Endodermal cell (in vitro differentiated cells): ENCODE results near the gene ATP1A2. TPM values are rescaled to one million over a fixed set of nuclear protein-coding genes. Genes with fewer than 3 reads are reported as not detected.

Experiments used
- DNase-seq: peaks from one replicate; pipeline ENCODE4 v3.0.0-alpha.2; 2017
- H3K27ac ChIP-seq: 2 replicates; pipeline ENCODE4 v1.5.1; 2013; ENCODE audit warnings: mild to moderate bottlenecking, low read depth, low read length, moderate library complexity
- H3K27me3 ChIP-seq: 2 replicates; pipeline ENCODE4 v1.6.1; 2013; ENCODE audit warnings: mild to moderate bottlenecking, low read length, moderate library complexity; ENCODE audit not compliant: insufficient read depth, control insufficient read depth, poor library complexity, severe bottlenecking
- H3K36me3 ChIP-seq: 2 replicates; pipeline ENCODE4 v1.7.0; 2013; ENCODE audit warnings: mild to moderate bottlenecking, low read length, moderate library complexity; ENCODE audit not compliant: control insufficient read depth, insufficient read depth
- H3K4me1 ChIP-seq: one replicate; pipeline ENCODE4 v1.7.0; 2013; ENCODE audit warnings: low read length; ENCODE audit not compliant: control insufficient read depth, insufficient read depth
- H3K4me3 ChIP-seq: 2 replicates; pipeline ENCODE4 v1.5.1; 2013; ENCODE audit warnings: mild to moderate bottlenecking, low read length, moderate library complexity
- H3K9ac ChIP-seq: 2 replicates; pipeline ENCODE4 v1.6.1; 2013; ENCODE audit warnings: mild to moderate bottlenecking, low read length, moderate library complexity; ENCODE audit not compliant: poor library complexity, severe bottlenecking; ENCODE audit errors: extremely low read depth
- H3K9me3 ChIP-seq: 2 replicates; pipeline ENCODE4 v1.6.1; 2013; ENCODE audit warnings: mild to moderate bottlenecking, low read length, moderate library complexity; ENCODE audit not compliant: control insufficient read depth
- H3K27ac Mint-ChIP-seq: 2 replicates; pipeline ENCODE4 v1.8.0; 2020; ENCODE audit warnings: mixed read lengths
- H3K27me3 Mint-ChIP-seq: 2 replicates; pipeline ENCODE4 v1.8.0; 2021; ENCODE audit warnings: mild to moderate bottlenecking, mixed read lengths; ENCODE audit not compliant: insufficient read depth
- H3K36me3 Mint-ChIP-seq: 2 replicates; pipeline ENCODE4 v1.8.0; 2020; ENCODE audit warnings: low read depth, mixed read lengths
- H3K4me1 Mint-ChIP-seq: 2 replicates; pipeline ENCODE4 v1.8.0; 2020; ENCODE audit warnings: mixed read lengths
- H3K4me3 Mint-ChIP-seq: 2 replicates; pipeline ENCODE4 v1.8.0; 2020; ENCODE audit warnings: mild to moderate bottlenecking, moderate library complexity, mixed read lengths
- H3K9me3 Mint-ChIP-seq: 2 replicates; pipeline ENCODE4 v1.8.0; 2020; ENCODE audit warnings: mild to moderate bottlenecking, mixed read lengths
- CTCF ChIP-seq: fragments of 200-600 bp; sonication (generic); conservative IDR thresholded peaks from 2 replicates; pipeline ENCODE4 v1.5.0; 2021; ENCODE audit warnings: antibody characterized with exemption, mild to moderate bottlenecking
- WGBS, 2 experiments: methylation state at CpG; one replicate each; pipeline versions ENCODE4 v1.1.5 to v1.1.7; 2013; ENCODE audit warnings: missing lambda C conversion rate in 2 of 2, mixed read lengths in 1 of 2; ENCODE audit not compliant: insufficient coverage in 1 of 2, insufficient read length in 1 of 2; 5-methylcytosine and 5-hydroxymethylcytosine counted together
- total RNA-seq, 2 donors: library from RNA; stranded (reverse); fragmentation: NEBNext Ultra II Directional in 1 of 2; extraction: Animal tissue kit (Norgen Biotek cat#: 25700) in 1 of 2; gene quantifications; 2 replicates in 1 of 2; 3 replicates in 1 of 2; pipeline ENCODE4 v1.2.1, GENCODE V29; 2021

The ATP1A2 gene
- total RNA-seq, 2 donors from 2014 or later, result 3.0 to 3.2 TPM

- H3K27ac ChIP-seq, result no peak overlapping the region
- Mint-ChIP-seq H3K4me1 (peaks cover 10% of the 10 kb centered on the region), H3K36me3 (no peaks in the 10 kb centered on the region), H3K4me3 (no peak overlapping the region), H3K27me3 (peaks cover 11% of the 10 kb centered on the region), H3K27ac (no peak overlapping the region), H3K9me3 (no peaks in the 10 kb centered on the region)
- no peak for DNase-seq
- no peaks in the 10 kb centered on the region for H3K27me3 ChIP-seq
- no peaks in the 10 kb centered on the region for H3K36me3 ChIP-seq
- H3K9me3 ChIP-seq, result no peaks in the 10 kb centered on the region
- no peak overlapping the region for H3K4me3 ChIP-seq
- H3K9ac ChIP-seq, result no peak overlapping the region
- 79 to 80% methylated on average over 1 of the region's 1 CpG for WGBS, 2 experiments
- H3K4me1 ChIP-seq, result no peaks in the 10 kb centered on the region
- TF ChIP-seq CTCF, result no peak
These were observed 28.1 kb downstream of the ATP1A2 start for GRCh38 chr1:160143695-160144094.

DNA sequence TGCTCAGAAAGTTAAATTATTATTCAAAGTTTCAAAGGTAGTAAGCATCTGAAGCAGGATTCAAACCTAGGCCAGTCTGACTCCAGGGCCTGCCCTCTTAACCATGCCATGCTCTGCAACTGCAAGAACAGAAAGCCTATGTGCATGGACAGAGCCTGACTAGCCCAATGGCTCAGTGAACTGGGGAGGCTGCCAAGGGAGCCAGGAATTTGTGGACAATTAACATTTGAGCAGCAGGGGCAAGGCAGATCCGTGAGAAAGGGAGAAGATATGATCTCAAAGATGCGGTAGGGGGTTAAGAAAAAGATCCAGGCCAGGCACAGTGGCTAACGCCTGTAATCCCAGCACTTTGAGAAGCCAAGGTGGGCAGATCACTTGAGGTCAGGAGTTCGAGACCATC, 29.4 kb downstream of the ATP1A2 start:
- Mint-ChIP-seq H3K4me3 (no peak overlapping the region), H3K9me3 (no peaks in the 10 kb centered on the region), H3K27me3 (peaks cover 10% of the 10 kb centered on the region), H3K27ac (no peak overlapping the region), H3K4me1 (peaks cover 10% of the 10 kb centered on the region), H3K36me3 (no peaks in the 10 kb centered on the region)
- H3K4me3 ChIP-seq, result no peak overlapping the region
- 77 to 82% methylated on average over 4 of the region's 4 CpGs for WGBS, 2 experiments
- no peaks in the 10 kb centered on the region for H3K9me3 ChIP-seq
- no peaks in the 10 kb centered on the region for H3K27me3 ChIP-seq
- H3K36me3 ChIP-seq, result no peaks in the 10 kb centered on the region
- DNase-seq, result no peak
- no peaks in the 10 kb centered on the region for H3K4me1 ChIP-seq
- no peak overlapping the region for H3K9ac ChIP-seq
- no peak overlapping the region for H3K27ac ChIP-seq
- TF ChIP-seq CTCF, result no peak

- Histone ChIP-seq H3K4me3 (no peak overlapping the region), H3K27ac (no peak overlapping the region), H3K36me3 (no peaks in the 10 kb centered on the region), H3K4me1 (no peaks in the 10 kb centered on the region), H3K9me3 (no peaks in the 10 kb centered on the region), H3K27me3 (no peaks in the 10 kb centered on the region), H3K9ac (no peak overlapping the region)
- Mint-ChIP-seq H3K27me3 (peaks cover 9% of the 10 kb centered on the region), H3K27ac (no peak overlapping the region), H3K36me3 (no peaks in the 10 kb centered on the region), H3K4me1 (peaks cover 10% of the 10 kb centered on the region), H3K4me3 (no peak overlapping the region), H3K9me3 (no peaks in the 10 kb centered on the region)
- DNase-seq, result no peak
- no peak for TF ChIP-seq CTCF
- WGBS, 2 experiments, result 92 to 96% methylated on average over 13 to 14 of the region's 14 CpGs
These were observed 30.5 kb downstream of the ATP1A2 start for GRCh38 chr1:160146107-160146506.
